ENCODE results near the gene NOP14.
"Not testable (repeated sequence)": the region's sequence is repeated elsewhere in the genome, so short reads cannot be mapped to it uniquely, and the experiment has no call there.

NOP14 gene

DNA sequence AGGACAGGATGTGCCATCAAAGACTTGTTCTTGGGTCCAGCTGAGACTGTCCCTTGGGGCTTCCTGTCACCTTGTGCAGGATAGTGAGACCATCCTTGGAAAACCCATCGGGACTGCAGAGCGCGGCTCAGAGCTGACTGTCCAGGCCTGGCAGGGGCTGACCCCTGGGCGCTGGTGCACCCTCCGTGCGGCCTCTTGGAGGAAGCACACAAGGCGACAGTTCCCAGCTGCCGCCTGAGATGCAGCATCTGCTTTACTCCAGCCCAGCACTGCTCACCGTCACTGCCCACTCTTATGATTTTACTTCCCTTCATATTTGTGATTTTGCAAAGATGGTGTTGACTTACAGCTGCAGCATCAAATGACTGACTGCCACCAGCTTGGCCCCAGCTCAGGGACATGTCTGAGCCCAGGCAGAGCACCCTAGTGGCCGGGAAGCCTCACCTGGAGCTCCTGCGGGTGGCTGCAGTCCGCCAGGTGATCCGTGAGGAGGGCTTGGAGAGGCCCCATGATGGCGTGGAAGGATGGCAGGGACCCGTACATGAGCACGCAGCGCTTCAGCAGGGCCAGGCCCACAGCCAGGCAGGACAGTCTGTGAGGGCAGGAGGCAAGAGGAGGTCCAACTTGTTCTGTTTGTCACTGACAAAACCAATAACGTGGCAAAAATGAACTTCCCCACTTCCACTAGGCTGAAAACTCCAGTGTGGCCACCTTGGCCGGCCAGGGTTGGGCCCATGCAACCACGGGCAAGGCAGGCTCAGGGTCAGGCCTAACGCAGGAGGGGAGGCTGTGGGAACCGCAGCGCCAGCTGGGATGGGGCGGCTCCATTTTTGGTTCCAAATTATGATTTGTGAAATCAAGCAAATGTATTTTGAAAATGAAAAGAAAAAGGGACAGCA lies 21.8 kb downstream of the NOP14 start:
- no peak for DNase-seq

DNA sequence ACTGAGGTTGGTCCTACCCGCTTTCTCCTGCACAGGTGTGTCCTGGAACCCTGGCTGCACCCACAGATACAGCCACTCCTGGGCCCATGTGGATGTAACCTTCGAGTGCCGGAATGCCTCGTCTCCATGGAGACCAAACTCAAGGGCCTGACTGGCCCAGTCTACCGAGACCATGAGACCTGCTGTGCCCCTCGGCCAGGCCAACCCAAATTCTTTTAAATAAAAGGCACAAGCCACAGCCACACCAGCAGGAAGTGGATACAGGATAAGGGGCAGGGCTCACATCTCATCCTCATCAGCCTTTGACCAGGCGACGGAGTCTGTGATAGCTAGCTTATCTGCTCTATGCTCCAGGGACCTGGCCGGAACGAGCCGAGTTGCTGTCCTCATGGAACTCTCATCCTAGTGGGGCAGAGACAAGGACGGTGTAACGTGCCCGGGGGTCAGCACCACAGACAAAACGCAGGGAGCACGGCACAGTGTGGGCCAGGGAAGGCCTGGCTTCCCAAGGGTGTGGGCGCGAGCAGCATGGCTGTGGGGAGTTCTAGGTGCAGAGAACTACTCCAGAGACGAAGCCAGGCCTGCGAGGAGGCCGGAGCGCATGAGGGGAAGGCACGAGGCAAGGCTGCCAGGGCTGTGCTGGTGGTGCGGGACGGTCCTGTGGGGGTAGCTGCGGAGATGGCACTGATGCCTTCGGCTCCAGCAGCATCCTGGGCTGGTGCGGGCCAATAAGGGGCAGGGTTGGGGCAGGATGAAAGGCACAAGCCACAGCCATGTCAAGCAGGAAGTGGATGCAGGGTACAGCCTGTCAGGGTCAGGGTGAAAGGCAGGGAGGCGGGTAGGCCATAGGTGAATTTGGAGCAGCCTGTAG lies 22.7 kb downstream of the NOP14 start:
- no peak for DNase-seq

GRCh38 chr4:2939383-2940243 lies 23.6 kb downstream of the NOP14 start:
- DNase-seq, result no peak

DNA sequence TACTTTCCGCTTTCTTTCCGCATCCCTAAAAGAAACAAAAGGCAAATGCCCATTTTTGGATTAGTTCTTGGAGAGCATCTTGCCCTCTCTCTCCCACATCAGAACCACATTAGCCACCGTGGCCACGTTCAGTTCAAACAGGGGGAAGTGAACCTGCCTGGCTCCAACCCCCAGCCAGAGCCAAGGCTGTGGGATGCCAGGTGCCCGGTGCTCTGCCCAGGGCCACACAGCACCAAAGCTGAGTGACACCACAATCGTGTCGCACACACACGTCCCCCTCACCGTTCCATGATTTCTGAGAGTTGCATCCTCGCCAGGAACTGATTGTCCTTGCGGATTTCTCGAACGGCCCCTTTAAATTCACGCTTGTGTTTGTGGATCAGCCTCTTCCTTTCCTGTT lies 24.3 kb downstream of the NOP14 start:
- no peak for DNase-seq

DNA sequence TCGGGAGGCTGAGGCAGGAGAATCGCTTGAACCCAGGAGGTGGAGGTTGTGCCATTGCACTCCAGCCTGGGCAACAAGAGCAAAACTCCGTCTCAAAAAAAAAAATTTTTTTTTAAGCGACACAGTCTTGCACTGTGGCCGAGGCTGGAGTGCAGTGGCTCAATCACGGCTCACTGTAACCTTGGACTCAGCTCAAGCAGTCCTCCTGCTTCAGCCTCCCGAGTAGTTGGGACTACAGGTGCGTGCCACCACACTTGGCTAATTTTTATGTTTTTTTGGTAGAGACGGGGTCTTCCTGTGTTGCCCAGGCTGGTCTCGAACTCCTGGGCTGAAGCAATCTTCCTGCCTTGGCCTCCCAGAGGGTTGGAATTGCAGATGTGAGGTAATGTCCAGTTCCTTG lies 24.8 kb downstream of the NOP14 start:
- DNase-seq, result not testable (repeated sequence)

- DNase-seq, result no peak
Observed at GRCh38 chr4:2937986-2938385, 25.2 kb downstream of the NOP14 start.

GRCh38 chr4:2937146-2937857 lies 25.9 kb downstream of the NOP14 start:
- DNase-seq, result no peak

GRCh38 chr4:2936773-2937145 lies 26.4 kb downstream of the NOP14 start:
- no peak for DNase-seq

DNA sequence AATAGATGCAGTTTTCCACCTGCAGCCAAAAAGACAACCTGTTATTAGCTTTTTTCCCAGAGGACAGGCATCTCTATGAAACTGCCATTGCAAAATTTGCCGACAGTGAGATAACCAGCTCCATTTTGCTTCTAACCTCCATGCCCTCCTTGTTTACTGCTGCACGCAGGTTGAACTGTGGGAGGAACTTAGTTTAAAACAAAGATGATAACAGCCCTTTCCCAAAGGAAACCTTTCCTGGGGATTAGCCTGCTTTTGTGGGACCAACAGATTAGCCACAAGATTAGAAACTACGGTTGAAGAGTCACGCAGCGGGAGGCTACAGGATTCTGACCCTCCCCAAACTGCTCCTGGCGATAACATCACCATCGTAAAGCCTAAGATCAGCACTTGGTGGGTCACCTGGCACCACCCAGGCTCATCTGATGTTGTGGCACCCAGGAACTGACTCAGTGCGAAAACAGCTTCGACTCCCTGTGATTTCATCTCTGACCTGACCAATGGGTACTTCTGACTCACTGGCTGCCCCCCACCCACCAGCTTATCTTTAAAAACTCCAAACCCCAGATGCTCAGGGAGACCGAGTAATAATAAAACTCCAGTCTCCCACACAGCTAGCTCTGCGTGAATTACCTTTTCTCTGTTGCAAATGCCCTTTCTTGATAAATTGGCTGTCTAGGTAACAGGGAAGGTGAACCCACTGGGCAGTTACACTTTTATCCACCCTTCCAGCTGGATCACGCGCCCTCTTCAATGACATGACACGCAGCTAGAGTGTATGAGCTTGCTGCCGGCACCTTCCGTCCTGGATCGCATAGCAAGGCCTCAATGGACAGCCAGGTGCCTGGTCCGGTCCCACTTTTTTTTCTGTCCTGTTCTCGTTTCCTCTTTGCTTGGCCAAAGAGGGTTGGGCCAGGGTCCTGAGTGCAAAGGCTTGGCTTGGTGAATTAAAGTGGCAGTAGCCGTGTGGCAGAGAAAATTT lies 27.2 kb downstream of the NOP14 start:
- DNase-seq, result no peak

DNA sequence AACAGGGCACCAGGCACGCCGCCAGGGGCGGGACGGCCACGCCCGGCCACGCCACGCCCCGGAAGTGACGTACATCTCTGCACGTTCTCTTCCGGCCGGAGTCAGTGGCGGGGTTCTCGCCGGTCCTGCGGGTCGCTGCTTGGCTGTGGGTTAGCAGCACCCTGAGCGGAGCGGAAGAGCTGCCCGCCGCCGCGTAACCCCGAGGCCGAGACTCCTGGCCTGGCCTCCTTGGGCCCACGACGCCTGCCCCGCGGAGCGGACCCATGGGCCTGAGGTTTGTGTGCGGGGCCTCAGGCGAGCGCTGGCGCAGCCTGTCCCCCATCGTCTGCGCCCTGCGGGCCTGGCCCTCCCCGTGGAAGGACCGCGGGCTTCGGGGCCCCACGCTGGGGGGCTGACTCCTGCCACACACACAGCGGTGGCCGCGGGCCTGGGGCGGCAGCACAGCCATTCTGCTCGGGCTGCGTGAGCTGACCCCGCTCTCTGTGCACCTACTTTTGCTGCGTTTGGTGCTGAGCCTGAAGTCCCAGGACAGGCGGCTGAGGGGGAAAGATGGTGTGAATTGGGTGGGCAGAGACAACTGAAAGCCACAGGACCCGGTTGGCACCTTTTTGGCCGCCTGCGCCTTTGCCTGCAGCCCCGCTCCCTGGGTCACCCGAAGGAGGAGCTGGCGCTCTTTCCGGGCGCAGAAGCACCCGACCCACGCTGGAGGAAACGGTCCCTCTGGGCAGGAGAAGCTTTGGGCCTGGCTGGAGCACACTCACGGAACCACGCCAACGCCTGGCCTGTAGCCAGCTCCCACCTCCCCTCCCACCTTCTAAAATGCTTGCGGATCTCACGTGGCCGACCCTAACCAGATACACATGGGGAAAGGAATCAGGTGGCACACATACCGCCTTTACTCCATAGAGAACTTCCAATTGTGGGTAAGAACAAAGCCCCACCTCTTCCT lies 28.1 kb downstream of the NOP14 start:
- peak; percentile 90 for DNase-seq

DNA sequence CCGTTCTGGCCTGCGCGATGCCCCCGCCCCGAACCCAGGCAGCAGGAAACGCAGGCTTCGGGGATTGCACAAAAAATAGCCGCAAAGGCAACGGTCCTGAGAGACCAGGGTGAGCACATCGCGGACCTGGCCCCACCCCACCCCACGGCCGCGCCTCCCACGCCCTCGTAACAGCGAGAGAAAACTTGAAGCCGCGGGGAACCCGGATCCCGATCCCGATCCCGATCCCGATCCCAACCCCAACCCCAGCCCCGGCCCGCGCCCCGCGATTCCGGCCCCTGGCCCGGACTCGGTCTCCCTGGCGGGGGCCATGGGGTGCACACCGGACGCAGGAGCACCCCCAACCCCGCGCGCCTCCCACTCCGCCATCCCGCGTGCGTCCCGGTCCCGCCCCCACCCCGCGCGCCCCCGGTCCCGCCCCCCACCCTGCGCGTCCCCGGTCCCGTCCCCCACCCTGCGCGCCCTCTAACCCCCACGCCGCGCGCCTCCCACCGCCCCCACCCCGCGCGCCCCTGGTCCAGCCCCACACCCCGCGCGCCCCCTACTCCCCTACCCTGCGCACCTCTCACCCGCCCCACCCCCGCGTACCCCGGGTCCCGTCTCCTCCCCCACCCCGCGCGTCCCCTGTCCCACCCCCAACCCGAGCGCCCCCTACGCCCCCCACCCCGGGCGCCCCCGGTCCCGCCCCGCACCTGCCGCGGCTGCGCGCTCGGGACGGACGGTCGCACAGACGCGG lies 29.0 kb downstream of the NOP14 start:
- DNase-seq, result peak; percentile 32

GRCh38 chr4:2933566-2934076 lies 29.6 kb downstream of the NOP14 start:
- no peak for DNase-seq

- no peak for DNase-seq
Observed at GRCh38 chr4:2932951-2933565, 30.1 kb downstream of the NOP14 start.

- DNase-seq, result no peak
Observed at GRCh38 chr4:2932321-2932950, 30.8 kb downstream of the NOP14 start.

GRCh38 chr4:2931512-2932301 lies 31.5 kb downstream of the NOP14 start:
- no peak for DNase-seq

DNA sequence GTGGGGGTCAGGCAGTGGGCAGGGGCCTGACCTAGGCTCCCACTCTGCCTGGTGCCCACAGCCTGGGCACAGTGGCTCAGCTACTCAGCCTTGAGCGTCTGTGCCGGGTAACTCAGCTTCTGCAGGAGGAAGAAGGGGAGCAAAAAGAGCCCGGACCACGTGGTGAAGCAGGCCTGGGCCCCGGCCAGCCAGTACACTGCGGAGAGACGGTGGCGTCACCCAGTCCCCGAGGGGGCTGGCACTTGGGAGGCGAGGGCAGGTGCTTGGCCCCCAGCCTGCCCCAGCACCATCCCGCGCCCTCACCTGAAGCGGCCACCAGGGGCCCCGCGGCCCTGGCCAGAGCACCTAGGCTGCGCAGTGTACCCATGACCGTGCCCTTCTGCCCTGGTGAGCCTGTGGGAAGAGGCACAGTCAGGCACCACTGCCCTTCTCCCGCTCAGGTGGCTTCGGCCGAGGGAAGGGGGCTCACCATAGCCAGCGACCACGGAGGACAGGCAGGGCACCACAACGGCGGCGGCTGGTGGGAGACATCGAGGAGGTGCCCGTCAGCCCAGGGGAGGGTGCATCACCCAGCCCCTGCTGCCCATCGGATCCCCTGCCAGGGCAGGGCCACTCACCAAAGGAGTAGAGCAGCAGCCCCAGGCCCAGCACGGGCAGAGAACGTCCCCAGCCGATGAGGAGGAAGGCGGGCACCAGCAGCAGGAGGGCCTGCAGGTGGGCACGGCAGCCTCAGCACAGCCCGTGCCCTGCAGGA lies 32.3 kb downstream of the NOP14 start:
- no peak for DNase-seq
